ENCODE results near the gene COL16A1.

Gene COL16A1

GRCh38 chr1:31731049-31731565, 27.3 kb upstream of the COL16A1 start:
- Mint-ChIP-seq H3K4me1 (peaks cover 18% of the 10 kb centered on the region), H3K27me3 (ENCODE audit: low read depth, poor library complexity) (peaks cover 6% of the 10 kb centered on the region), H3K9me3 (no peaks in the 10 kb centered on the region), H3K4me3 (no peak overlapping the region), H3K36me3 (ENCODE audit: low read depth) (no peaks in the 10 kb centered on the region), H3K27ac (no peak overlapping the region)
- no peak for DNase-seq
- no peak for TF ChIP-seq CTCF (IDR thresholded peaks at IDR 0.05)

GRCh38 chr1:31730336-31731048, 26.7 kb upstream of the COL16A1 start:
- no peak overlapping the region for H3K4me3 Mint-ChIP-seq
- H3K27ac Mint-ChIP-seq = no peak overlapping the region
- H3K4me1 Mint-ChIP-seq = peaks cover 18% of the 10 kb centered on the region
- DNase-seq = no peak
- no peaks in the 10 kb centered on the region for H3K36me3 Mint-ChIP-seq (ENCODE audit: low read depth)
- no peak for TF ChIP-seq CTCF (IDR thresholded peaks at IDR 0.05)
- no peaks in the 10 kb centered on the region for H3K9me3 Mint-ChIP-seq
- H3K27me3 Mint-ChIP-seq (ENCODE audit: low read depth, poor library complexity) = peaks cover 4% of the 10 kb centered on the region

GRCh38 chr1:31727849-31728248, 24.0 kb upstream of the COL16A1 start:
- no peaks in the 10 kb centered on the region for H3K36me3 Mint-ChIP-seq (ENCODE audit: low read depth)
- H3K27me3 Mint-ChIP-seq (ENCODE audit: low read depth, poor library complexity) = no peaks in the 10 kb centered on the region
- no peak for TF ChIP-seq CTCF (IDR thresholded peaks at IDR 0.05)
- no peaks in the 10 kb centered on the region for H3K9me3 Mint-ChIP-seq
- H3K4me1 Mint-ChIP-seq = peaks cover under 1% of the 10 kb centered on the region
- no peak for DNase-seq
- H3K27ac Mint-ChIP-seq = no peak overlapping the region
- H3K4me3 Mint-ChIP-seq = no peak overlapping the region

- no peak for DNase-seq
- Mint-ChIP-seq H3K9me3 (no peaks in the 10 kb centered on the region), H3K27me3 (ENCODE audit: low read depth, poor library complexity) (no peaks in the 10 kb centered on the region), H3K27ac (no peak overlapping the region), H3K4me1 (no peaks in the 10 kb centered on the region), H3K36me3 (ENCODE audit: low read depth) (no peaks in the 10 kb centered on the region), H3K4me3 (no peak overlapping the region)
- no peak for TF ChIP-seq CTCF (IDR thresholded peaks at IDR 0.05)
These were observed 23.4 kb upstream of the COL16A1 start for GRCh38 chr1:31727195-31727594.

- Mint-ChIP-seq H3K4me1 (no peaks in the 10 kb centered on the region), H3K36me3 (ENCODE audit: low read depth) (no peaks in the 10 kb centered on the region), H3K27ac (no peak overlapping the region), H3K9me3 (no peaks in the 10 kb centered on the region), H3K27me3 (ENCODE audit: low read depth, poor library complexity) (peaks cover 3% of the 10 kb centered on the region), H3K4me3 (no peak overlapping the region)
- no peak for DNase-seq
- no peak for TF ChIP-seq CTCF (IDR thresholded peaks at IDR 0.05)
These were observed 22.9 kb upstream of the COL16A1 start for GRCh38 chr1:31726715-31727114.
